ENCODE results near the gene ADAM17.

DNA sequence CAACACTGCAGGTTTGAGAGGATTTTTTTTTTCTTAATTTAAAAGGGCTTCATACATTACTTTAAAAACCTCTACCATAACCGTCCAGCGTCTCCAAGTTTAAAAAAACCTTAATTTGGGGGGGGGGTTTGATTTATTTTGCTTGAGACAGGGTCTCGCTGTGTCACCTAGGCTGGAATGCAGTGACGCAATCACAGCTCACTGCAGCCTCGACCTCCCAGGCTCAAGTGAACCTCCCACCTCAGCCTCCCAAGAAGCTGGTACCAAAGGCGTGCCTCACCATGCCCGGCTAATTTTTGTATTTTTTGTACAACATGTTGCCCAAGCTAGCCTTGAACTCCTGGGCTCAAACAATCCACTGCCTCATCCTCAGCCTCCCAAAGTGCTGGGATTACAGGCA is 36.9 kb downstream of the ADAM17 start:
- TF ChIP-seq, protein P1, sequence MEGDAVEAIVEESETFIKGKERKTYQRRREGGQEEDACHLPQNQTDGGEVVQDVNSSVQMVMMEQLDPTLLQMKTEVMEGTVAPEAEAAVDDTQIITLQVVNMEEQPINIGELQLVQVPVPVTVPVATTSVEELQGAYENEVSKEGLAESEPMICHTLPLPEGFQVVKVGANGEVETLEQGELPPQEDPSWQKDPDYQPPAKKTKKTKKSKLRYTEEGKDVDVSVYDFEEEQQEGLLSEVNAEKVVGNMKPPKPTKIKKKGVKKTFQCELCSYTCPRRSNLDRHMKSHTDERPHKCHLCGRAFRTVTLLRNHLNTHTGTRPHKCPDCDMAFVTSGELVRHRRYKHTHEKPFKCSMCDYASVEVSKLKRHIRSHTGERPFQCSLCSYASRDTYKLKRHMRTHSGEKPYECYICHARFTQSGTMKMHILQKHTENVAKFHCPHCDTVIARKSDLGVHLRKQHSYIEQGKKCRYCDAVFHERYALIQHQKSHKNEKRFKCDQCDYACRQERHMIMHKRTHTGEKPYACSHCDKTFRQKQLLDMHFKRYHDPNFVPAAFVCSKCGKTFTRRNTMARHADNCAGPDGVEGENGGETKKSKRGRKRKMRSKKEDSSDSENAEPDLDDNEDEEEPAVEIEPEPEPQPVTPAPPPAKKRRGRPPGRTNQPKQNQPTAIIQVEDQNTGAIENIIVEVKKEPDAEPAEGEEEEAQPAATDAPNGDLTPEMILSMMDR (conservative IDR thresholded peaks at IDR 0.05 in 1 of 2, IDR thresholded peaks at IDR 0.05 in 1 of 2; ENCODE audit: low read depth in 1 of 2, low read length in 2 of 2) = no peak
- TF ChIP-seq EZH2 (IDR thresholded peaks at IDR 0.05; ENCODE audit: low read length, missing control alignments) = no peak

All from fibroblast of lung (primary cell).